Stimulated activated CD4-positive, alpha-beta T cell treated with anti-CD3 and anti-CD28 coated beads, TNF-alpha, amount 100 ng/mL, for 4 hours (primary cell): Measurements from ENCODE around the gene ADRB1.

ENCODE experiments used
- DNase-seq, 3 experiments: peaks; one replicate each; pipeline ENCODE4 v3.0.0-alpha.2; 2020; ENCODE audit warnings: low read depth in 3 of 3

The ADRB1 gene

GRCh38 chr10:114057855-114058254 lies 14.2 kb downstream of the ADRB1 start:
- DNase-seq, result no peak

- no peak for DNase-seq
Observed at GRCh38 chr10:114058297-114058696, 14.6 kb downstream of the ADRB1 start.

GRCh38 chr10:114059561-114059960 lies 15.9 kb downstream of the ADRB1 start:
- DNase-seq, result no peak

GRCh38 chr10:114060456-114060855 lies 16.8 kb downstream of the ADRB1 start:
- no peak for DNase-seq

- no peak for DNase-seq
Observed at GRCh38 chr10:114061148-114061547, 17.5 kb downstream of the ADRB1 start.

- DNase-seq, result no peak
Observed at GRCh38 chr10:114061789-114062188, 18.1 kb downstream of the ADRB1 start.

GRCh38 chr10:114064151-114065048 lies 20.7 kb downstream of the ADRB1 start:
- DNase-seq, result no peak

GRCh38 chr10:114065049-114065435 lies 21.4 kb downstream of the ADRB1 start:
- no peak for DNase-seq

GRCh38 chr10:114068054-114068707 lies 24.5 kb downstream of the ADRB1 start:
- no peak for DNase-seq

- no peak for DNase-seq
Observed at GRCh38 chr10:114070710-114071109, 27.0 kb downstream of the ADRB1 start.

- DNase-seq, result no peak
Observed at GRCh38 chr10:114071178-114071577, 27.5 kb downstream of the ADRB1 start.

GRCh38 chr10:114073395-114074186 lies 29.9 kb downstream of the ADRB1 start:
- no peak for DNase-seq

- DNase-seq, result no peak
Observed at GRCh38 chr10:114075093-114075492, 31.4 kb downstream of the ADRB1 start.

- DNase-seq, result no peak
Observed at GRCh38 chr10:114077347-114077746, 33.7 kb downstream of the ADRB1 start.

GRCh38 chr10:114077815-114078219 lies 34.2 kb downstream of the ADRB1 start:
- no peak for DNase-seq

- no peak for DNase-seq
Observed at GRCh38 chr10:114078346-114078745, 34.7 kb downstream of the ADRB1 start.

GRCh38 chr10:114079421-114079820 lies 35.8 kb downstream of the ADRB1 start:
- DNase-seq, result no peak

- DNase-seq, result no peak
Observed at GRCh38 chr10:114081911-114082583, 38.4 kb downstream of the ADRB1 start.

GRCh38 chr10:114083040-114083439 lies 39.4 kb downstream of the ADRB1 start:
- DNase-seq, result no peak

GRCh38 chr10:114084215-114084614 lies 40.5 kb downstream of the ADRB1 start:
- DNase-seq, result no peak

- no peak for DNase-seq
Observed at GRCh38 chr10:114087255-114087654, 43.6 kb downstream of the ADRB1 start.

GRCh38 chr10:114087655-114088054 lies 44.0 kb downstream of the ADRB1 start:
- no peak for DNase-seq
